ENCODE measurements around the gene GREB1.

Gene GREB1

DNA sequence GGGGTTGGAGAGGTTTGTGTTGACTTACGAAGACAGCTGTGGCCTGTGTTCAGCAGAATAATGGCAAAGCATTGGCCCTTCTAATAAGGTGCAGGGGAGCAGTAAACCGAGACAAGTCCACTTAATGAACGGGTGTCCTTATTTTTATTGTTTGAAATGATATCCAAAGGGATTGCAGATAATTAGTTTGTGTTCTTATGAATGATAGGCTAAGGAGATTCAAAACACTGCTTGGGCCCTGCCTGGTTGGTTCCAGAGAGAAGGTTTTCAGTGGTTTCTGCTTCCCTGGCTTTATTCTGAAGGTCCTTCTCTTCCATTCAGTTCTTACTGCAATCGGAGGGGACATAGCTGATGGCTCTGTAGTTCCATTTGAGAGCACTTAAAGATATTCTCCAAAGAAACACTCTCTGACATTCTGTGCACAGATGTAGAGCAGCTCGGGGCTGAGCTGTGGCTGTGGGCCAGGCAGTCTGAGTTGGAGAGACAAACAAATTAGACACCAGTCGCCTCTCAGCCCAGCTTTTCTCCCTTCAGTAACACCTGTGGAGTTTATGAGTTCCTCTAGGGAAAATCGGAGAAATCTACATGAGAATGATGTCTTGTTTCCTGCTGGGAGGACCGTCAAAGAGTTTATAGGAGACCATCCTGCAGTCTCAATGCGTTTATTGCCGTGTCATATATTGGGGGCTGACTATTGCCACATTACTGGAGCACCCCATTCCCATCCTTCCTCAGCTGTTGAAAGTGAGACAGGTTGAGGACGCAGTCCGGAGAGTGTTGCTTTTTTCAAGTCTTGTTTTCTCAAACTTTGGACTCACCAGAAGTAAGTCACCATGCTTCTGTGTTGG lies 6.5 kb downstream of the GREB1 start:
- no peak for DNase-seq (ENCODE audit: low read depth in 2 of 2)

DNA sequence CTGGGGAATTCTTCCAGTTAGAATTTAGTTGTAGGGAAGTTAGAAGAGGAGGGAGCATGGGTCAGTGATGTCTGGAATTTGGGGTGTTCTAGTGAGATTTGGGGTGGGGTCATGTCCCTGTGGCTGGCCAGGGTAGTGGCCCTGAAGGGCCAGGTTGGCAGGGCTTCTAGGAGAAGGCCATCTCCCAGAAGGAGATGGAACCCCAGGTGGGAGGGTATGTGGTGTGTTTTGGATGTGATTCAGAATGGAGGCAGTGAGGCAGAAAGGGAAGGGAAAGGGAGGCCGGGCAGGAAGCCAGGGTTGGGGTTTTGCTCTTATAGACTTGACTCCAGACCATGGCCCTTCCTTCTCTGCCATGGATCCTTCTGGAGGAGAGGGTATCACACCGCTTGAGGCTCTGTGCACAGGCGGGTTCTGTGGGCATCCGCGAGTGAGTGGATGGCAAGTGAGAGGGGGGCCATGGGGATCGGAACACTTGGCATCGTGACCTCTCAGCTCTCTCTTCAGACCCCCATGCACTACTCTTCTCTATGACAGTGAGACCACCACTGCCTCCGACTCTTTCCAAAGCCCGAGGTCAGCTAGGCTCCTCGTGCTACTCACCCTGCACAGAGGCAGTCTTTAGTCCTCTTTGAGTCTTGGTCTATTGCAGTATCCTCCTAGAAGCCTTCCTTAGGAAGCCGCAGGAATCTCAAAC lies 7.3 kb downstream of the GREB1 start:
- DNase-seq (ENCODE audit: low read depth in 2 of 2), result no peak

DNA sequence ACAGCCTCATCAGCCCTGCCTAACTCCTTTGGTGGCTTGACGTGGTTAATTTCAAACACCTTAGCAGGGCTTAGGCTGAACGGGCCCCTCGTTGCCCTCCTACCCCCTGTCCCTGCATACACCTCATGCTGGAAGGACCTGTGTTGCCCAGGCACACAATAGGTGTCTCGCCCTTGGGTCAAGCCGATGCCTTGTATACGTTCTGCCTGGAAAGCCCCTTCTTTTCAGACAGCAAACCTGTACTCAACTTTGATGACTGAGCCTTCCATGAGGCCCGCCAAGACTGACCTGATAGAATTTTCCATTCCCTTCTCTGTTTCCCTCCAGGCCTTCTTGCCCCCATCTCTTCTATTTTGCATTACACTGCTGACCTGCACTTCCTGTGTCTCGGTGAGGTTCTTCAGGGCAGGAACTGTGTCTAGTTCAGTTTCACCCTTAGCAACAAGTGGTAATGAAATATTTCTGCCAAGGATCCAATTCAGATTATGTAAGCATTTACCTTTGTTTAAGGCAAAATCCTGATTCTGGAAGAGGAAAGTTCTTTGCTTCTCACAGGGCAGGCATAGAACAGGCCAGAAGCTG lies 7.9 kb downstream of the GREB1 start:
- no peak for DNase-seq (ENCODE audit: low read depth in 2 of 2)

DNA sequence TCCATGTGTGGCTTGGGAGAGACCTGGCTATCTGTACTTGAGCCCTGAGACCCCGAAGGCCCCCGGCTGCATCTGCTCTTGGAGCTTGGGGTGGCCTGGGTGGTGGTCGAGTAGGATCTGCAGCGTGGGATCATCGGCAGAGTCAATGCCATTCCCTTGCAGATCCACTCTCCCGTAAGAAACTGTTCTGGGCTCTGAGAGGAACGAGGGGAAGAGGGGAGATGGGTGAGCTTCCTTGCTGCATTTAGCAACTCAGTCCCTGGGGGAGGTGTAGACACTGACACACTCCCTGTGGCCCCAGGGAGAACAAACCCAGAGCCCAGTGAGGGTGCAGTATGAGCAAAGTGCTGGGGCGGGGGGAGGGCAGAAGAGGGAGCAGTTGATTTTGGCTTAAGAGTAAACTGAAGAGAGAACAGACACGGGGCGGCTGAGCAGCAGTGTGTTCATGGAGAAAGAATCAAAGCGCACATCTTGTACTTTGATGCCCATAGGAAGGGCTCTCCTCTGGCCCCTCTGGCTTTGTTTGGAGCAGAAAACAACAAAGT lies 8.5 kb downstream of the GREB1 start:
- no peak for DNase-seq (ENCODE audit: low read depth in 2 of 2)

DNA sequence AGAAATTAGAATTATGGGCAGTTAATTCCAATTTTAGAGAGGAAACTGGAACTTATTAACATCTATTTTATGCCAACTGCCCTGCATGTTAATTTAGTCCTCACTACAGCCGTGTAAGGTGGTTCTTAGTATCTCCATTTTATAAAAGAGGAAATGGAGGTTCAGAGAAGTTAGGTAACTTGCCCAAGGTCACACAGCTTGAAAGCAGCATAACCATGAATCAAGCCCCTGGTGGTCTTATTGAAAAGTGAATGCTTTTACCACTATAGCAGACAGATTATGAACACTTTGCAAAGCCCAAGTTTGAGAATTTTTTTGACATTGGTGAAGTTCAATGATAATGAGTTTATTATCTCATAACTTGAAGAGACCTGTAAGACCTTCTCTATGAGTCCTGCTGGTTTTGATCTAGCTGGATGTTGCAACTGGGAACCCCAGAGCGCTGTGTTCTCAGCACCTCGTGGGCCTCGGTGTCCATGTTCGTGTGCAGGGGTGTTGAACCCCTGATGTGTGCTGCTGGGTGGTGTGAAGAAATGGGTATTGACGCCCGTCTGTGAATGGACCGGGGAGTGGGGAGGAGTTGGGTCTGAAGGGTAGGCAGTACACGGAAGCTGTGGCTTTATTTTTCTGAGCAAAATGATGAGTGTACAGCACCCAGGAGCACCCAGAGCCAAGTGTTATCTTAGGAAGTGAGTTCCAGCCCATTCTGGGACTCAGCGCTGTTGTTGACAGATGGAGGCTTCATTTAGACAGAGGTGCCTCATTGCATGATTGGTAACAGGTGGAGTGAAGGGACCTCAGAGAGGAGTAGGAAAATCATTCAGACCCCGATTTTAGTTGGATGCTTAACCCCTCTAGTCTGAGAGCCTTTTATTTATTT lies 9.7 kb downstream of the GREB1 start:
- DNase-seq (ENCODE audit: low read depth in 2 of 2), result no peak

DNA sequence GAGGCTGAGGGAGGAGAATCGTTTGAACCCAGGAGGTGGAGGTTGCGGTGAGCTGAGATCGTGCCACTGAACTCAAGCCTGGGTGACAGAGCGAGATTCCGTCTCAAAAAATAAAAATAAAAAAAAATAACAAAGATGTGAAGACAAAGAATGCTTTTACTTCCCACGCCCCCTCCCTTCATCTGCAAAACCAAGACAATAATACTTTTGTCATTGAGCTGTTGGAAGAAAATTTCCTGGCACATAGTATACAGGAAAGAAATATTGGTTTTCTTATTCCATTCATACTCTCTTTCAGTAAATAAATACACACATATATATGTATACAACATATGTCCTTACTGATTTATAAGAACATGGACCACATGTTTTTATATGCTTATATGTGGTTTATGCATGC lies 12.2 kb downstream of the GREB1 start:
- DNase-seq (ENCODE audit: low read depth in 2 of 2), result no peak

DNA sequence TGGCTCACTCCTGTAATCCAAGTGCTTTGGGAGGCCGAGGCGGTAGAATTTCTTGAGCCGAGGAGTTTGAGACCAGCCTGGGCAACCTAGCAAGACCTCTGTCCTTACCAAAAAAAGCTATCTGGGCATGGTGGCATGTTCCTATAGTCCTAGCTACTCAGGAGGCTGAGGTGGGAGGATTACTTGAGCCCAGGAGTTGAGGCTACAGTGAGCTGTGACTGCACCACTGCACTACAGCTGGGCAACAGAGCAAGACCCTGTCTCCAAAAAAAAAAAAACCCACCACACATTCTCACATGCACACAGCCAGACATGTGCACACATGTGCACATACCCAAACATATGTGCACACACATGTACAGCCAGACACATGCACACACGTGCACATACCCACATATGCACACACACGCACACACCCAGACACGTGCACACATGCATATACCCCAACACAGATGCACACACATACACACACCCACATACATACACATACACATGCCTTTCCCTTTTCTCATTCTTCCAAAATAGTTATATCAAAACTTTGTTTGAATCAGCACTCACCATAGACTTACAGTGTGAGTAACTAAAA lies 14.2 kb downstream of the GREB1 start:
- DNase-seq (ENCODE audit: low read depth in 2 of 2), result no peak

DNA sequence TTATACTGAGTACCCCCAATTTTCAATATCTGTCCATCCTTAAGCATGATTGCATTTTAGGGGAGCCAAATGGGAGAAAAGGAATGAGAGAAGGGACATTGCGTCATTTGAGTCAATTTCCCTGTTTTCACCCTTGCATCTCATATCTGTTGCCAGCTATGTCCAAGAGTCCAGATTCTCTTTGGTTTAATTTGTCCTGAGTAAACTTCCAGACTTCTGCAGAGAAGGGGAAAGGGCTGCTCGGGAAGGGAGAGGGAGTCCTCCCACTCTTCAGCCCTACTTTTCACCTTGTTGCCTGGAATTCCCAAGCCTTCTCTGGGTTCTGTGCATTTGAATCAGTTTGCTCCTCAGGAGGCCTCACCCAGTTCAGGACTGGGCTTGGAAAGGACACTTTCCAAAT lies 16.5 kb downstream of the GREB1 start:
- DNase-seq (ENCODE audit: low read depth in 2 of 2), result no peak

DNA sequence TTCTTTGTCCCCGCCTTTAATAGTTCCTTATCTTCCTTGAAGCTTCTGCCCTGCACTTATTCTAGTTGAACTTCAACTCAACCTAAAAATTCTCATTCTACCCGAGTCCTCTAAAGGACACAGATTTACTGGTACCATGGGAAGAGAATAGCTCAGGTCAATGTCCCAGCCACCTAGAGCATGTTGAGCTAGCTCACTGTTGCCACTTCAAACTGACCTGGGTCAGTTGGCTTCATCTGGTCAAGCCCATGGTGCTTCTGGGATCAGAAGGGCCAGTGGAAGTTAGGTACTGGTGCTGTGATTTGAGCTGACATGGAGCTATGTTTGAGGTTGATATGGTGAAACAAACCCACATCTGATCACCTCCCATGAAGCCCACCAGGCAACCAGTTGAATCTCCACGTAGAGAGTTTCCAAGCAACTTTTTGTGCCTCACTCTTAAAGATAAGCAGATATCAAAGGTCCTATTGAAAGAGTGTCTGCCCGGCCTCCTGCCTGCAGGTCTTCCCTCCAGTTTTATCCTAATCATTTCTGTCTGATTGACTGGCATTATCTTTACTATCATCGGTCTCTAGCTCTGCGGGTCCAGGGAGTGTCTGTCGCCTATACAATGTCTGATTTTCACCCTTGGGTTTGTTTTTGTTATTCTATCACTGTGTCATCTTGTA lies 17.2 kb downstream of the GREB1 start:
- no peak for DNase-seq (ENCODE audit: low read depth in 2 of 2)

DNA sequence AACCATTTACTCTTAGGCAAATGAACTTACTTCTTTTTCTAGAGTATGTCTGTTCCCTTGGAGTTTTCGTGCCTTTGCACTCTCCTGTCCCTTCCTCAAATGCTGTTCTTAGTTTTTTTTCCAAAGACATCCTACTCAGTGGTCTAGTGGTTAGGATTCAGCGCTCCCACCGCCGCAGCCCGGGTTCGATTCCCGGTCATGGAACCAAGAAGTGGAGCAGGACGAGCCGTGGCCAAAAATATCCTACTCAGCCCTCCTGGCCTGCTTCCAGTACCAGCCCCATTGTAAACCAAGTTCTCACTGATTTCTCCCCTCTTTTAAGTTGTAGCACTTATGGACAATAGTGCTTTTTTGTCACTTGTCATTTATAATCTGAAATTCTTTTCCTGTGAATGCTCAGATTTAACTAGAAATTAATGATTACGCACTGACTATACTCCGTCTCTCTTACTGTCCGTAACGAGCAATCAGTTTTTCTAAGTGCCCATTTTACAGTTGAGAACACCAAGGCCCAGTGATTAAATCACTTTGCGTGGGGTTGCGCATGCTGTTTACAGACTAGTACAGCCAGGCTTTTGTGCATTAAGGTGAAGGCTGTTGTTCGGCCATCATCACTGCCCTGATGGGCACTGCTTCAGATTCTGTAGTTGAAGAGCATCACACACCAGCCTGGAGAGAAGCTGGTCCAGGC lies 17.9 kb downstream of the GREB1 start:
- no peak for DNase-seq (ENCODE audit: low read depth in 2 of 2)

DNA sequence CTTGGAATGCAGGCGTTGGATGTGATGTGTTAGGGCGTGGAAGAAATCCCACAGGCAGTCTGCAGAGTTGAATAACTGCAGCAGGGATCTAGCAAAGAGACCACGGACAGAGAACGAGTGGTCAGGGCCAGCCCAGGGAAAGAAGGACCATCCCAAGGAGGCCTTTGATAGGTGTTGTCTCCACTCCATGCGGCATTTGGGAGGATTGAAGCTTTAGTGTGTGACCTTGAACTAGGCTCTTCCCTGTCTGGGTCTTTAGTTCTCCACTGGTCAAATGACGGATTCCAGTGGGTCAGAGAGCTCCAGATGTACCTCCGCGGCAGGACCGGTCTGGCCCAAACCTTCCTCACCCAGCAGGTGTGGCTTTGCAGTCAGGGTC lies 18.4 kb downstream of the GREB1 start:
- no peak for DNase-seq (ENCODE audit: low read depth in 2 of 2)

DNA sequence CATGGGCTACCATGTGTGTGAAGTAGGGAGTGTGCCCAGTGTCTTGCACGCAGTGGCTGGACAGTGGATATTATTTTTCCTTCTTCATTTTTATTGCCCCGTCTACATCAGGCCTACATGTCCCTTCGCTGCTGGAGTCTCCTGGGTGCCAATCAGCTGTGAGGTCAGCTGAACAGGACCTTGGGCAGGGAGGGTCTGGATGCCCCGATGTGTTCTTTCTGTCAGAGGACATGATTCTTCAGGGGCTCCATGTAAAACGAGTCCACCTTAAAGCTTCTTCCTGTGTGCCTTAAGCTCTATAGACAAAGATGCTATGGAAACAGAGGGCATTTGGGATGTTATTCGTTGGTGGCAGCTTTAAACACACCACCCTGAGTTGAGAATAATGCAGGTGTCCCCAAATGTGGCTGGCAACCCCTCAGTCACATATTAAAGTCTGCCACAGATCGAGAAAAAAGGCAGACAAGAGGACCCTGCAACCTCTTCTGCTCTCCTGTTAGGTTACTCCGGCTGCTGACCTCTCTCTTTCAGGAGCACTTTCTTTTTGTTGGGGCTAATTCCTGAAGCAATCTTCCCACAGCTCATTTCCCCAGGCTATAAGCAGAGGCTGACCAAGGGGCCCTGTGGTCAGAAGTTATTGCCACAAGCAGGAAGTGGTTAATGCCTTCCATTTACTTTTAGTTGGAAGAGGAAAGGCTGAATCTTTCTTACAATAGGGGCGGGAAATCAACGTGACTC lies 20.0 kb downstream of the GREB1 start:
- DNase-seq (ENCODE audit: low read depth in 2 of 2), result no peak

DNA sequence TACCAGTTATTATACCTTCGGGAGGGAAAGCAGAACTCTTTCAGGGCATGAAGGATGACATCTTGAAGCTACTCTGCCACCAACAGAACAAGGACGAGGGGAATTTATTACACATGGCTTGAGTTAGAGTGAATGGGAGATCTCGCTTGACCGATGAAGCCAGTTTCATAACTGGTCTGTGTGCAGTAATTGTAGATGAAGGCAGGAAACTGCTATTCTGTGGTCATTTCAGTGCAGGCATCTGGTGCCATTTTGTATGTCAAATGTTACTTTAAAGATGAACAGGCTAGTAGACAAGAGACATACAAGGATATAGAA lies 20.5 kb downstream of the GREB1 start:
- no peak for DNase-seq (ENCODE audit: low read depth in 2 of 2)

DNA sequence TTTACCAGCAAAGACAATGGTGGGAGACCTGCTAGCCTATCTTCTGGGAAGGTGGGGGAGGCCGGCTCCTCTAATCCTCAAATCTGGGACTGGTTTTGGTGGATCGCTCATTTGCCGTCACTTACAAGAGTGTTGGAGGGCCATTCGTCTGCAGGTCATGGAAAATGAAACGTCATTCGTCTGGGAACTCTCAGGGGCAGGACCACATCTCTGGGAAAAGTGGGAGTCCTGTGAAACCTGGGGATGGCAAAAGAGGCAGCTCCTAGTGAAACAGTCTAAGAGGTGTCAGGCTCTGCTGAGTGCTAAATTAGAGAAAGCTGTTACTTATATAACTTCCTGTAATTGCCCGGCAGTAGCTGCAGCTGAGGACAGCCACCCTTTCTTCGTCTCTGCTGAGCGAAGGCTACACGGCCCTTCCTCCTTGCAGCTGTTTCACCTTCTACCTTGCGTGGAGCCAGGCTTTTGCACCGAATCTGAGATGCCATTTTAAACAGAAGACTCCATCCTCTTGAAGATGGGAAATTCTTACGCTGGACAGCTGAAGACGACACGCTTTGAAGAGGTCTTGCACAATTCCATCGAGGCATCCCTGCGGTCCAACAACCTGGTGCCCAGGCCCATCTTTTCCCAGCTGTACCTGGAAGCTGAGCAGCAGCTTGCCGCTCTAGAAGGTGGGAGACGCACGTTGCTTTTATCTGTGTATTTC lies 22.4 kb downstream of the GREB1 start:
- no peak for DNase-seq (ENCODE audit: low read depth in 2 of 2)

DNA sequence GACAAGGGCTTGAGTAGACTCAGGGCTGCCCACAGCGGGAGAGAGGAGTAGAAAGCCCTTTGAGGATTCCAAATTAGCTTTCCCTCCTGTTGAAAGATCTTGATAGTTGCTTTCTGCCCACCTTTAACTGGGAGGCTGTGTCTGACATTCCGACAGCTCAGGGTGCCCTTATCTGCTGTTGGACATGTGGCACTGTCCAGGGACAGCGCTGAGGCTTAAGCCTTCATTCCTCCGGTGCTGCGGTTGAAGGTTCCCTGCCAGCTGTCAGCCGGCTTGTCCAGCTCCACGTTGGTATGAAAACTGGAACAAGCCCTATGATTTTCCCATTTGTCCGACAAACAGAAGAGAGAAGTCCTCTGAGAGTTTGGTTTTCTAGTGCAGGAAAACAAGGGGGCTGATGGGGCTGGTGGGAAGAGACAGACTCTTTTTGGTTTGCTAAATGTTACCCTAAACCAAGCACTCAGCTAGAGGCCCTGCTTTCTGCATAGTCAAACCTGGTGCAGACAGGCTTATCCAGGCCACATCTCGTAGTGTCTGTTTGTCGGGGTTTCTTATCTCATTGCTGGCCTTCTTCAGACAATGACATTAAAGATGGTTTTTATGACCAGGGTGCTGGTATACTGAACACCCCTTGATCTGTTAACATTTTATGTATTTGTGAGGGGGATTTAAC lies 24.5 kb downstream of the GREB1 start:
- DNase-seq (ENCODE audit: low read depth in 2 of 2), result no peak

DNA sequence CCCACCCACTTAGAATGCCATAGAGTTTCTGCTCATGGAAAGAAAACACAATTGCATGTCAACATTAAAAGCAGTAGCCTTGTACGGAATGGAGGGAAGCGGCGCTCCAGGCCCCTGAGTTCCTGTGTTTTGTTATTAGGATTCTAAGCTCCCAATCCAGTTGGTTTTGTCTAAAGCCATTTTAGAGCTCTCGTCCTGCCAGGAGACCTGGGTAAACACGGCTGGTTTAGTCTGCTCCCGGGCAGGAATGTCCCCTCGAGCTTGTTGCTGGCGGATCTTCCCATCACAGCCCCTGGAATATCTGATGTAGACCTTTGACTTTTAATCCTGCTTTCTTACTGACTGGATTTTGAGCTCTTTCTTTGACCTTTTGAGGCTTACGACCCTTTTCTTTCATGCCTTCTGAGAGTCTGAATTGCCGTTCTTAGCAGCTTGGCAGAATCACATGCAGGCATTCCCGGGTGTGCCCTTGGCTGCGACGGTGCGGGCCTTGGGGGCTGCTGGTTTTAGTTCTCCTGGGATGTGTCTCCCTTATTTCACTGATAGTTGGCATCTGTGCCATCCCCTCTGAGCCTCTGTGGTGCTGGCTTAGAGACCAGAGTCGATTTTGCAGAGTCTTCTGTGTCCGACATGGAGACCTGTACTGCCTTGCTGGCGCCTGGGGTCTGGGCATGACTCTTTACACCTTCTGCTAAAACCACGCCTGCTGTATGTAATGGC lies 25.4 kb downstream of the GREB1 start:
- no peak for DNase-seq (ENCODE audit: low read depth in 2 of 2)

DNA sequence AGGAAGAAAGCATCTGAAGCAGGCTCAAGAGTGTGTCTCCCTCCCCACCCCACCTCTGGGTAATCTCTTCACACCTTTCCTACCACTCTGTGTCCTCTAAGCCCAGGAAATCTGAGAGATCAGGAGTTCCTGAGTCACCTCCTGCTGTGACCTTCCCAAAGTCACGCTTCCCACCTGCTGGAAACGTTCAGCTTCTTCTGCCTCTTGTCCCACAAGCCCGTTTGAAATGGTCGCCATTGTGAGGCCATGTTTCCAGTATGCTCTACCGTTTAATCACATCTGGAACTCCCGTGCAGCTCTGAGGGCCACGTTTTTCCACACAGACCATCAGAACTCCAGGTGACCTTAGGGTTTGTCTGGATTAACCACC lies 25.9 kb downstream of the GREB1 start:
- DNase-seq (ENCODE audit: low read depth in 2 of 2), result no peak

DNA sequence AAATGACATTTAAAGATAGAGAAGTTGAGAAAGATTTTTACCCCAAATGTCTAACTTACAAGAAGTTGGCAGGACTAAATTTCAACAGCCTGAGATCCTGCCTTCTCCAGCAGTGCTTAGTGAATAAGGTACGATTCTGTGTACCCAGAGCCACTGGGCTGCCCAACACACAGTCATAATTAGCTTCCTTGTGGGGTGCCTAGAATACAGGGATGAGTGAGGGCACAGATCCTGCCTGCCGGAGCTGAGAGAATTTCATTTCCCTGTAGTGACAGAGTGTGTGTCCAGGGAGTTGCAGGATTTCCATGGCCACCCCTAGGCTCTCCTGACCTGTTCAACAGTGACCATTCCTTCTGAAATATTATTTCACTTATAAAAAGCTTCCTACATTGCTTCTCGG lies 27.0 kb downstream of the GREB1 start:
- no peak for DNase-seq (ENCODE audit: low read depth in 2 of 2)

Measured in fibroblast of skin of left biceps (primary cell).